IPS-20b (cell line): ENCODE results near the gene CACNA1B.
"Not testable (repeated sequence)": the region's sequence is repeated elsewhere in the genome, so short reads cannot be mapped to it uniquely, and the experiment has no call there.

Source experiments
- H3K27ac ChIP-seq: one replicate; pipeline ENCODE4 v1.5.1; 2013; ENCODE audit warnings: low read length
- H3K27me3 ChIP-seq: 2 replicates; pipeline ENCODE4 v1.6.1; 2013; ENCODE audit warnings: mild to moderate bottlenecking, low read length, inconsistent platforms; ENCODE audit not compliant: insufficient read depth
- H3K36me3 ChIP-seq: 2 replicates; pipeline ENCODE4 v1.6.1; 2013; ENCODE audit warnings: low read depth, mild to moderate bottlenecking, inconsistent platforms, low read length, moderate library complexity; ENCODE audit not compliant: insufficient read depth
- H3K4me1 ChIP-seq: 2 replicates; pipeline ENCODE4 v1.6.1; 2013; ENCODE audit warnings: mild to moderate bottlenecking, control low read depth, inconsistent platforms, low read length, moderate library complexity; ENCODE audit not compliant: insufficient read depth
- H3K4me3 ChIP-seq: 2 replicates; pipeline ENCODE4 v1.5.1; 2013; ENCODE audit warnings: mild to moderate bottlenecking, low read length, inconsistent platforms
- H3K9ac ChIP-seq: 2 replicates; pipeline ENCODE4 v1.6.1; 2013; ENCODE audit warnings: low read depth, mild to moderate bottlenecking, inconsistent platforms, low read length, moderate library complexity
- H3K9me3 ChIP-seq: 2 replicates; pipeline ENCODE4 v1.6.1; 2013; ENCODE audit warnings: mild to moderate bottlenecking, low read depth, low read length, inconsistent platforms; ENCODE audit not compliant: insufficient read depth

CACNA1B gene

DNA sequence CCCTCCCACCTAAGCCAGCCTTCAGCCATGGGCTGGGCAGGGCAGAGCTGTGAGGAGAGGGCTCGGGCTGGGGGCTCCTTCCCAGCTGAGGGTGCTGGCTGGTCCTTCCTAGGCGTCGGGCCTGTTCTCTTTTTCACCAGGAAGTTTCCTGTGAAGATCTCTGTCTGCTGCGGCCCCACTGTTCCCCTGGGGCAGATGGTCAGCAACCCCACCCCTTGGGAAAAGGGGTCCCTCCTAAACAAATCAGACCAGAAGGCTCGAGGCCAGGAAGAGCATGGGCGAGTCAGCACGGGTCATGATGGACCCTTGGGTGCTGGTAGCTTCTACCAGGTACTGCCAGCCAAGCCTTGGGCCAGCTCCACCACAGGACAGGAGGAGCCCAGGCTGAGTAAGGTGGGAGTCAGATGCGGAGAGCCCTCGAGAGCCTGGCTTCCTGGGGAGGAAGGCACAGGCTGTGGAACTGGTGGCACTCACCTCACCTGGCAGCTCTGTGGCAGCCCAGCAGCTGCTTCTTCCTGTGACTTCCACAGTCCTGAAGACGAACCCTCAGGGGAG, 3.5 kb downstream of the CACNA1B start:
- H3K36me3 ChIP-seq = no peaks in the 10 kb centered on the region
- no peaks in the 10 kb centered on the region for H3K9me3 ChIP-seq
- no peak overlapping the region for H3K9ac ChIP-seq
- no peaks in the 10 kb centered on the region for H3K4me1 ChIP-seq
- no peak overlapping the region for H3K4me3 ChIP-seq
- H3K27ac ChIP-seq = no peak overlapping the region
- peaks cover 19% of the 10 kb centered on the region for H3K27me3 ChIP-seq

DNA sequence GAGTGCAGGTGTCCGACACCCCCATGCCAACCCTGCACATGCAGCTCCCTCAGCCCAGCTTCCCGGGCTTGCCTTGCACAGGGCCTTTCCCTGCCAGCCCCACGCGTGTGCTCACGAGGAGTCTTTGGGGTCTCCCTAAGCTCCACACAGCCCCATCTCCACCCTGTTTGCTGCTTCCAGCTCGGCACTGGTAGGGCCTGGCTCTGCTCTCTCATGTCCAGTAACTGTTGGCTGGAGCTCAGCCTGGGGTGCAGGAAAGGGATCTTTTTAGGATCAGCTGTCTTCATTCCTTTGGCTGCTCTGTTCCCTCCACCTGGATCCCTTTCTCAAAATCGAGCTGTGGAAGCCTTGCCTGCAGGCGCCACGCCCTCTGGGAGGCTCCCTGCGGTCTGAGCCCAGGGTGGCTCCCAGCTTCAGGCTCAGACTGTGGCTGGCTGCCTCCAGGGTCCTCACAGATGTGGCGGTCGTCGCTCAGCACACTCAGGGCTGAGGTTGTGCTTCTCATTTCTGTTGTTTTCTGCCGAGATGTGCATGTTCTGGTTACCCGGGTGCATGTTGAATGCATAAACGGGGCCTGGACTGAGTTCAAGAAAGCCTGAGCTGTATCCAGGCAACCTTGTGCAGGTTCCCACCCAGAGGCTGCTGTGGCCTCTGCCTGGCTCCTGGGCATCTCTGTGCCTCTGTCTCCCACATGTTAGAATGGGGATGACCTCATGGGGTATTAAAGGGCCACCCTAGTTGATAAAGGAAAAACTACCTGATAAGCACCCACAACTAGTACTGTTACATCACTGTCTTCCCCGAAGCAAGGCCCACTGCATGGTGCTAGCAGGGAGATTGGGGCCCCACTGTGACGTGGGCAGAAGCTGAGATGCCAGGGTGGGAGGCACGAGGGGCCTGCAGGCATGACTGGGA, 4.3 kb downstream of the CACNA1B start:
- Histone ChIP-seq H3K36me3 (no peaks in the 10 kb centered on the region), H3K27ac (no peak overlapping the region), H3K9ac (no peak overlapping the region), H3K4me1 (no peaks in the 10 kb centered on the region), H3K4me3 (no peak overlapping the region), H3K9me3 (no peaks in the 10 kb centered on the region), H3K27me3 (peaks cover 11% of the 10 kb centered on the region)

DNA sequence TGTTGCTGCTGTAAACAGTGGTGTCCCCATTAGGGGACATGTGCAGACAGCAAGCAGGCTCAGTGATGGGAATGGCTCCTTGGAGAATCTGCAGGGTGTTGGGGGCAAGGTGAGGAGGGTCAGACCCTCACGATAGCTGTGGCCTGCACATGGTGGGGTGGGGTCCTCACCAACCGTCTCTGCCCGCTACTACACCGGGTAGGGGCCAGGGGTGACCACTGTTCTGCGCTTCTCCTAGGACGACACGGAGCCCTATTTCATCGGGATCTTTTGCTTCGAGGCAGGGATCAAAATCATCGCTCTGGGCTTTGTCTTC, 4.9 kb downstream of the CACNA1B start:
- H3K4me1 ChIP-seq = no peaks in the 10 kb centered on the region
- H3K27me3 ChIP-seq = peaks cover 7% of the 10 kb centered on the region; the same call in 1 of the 2 replicates
- H3K27ac ChIP-seq = no peak overlapping the region
- no peaks in the 10 kb centered on the region for H3K9me3 ChIP-seq
- H3K9ac ChIP-seq = no peak overlapping the region
- no peak overlapping the region for H3K4me3 ChIP-seq
- H3K36me3 ChIP-seq = no peaks in the 10 kb centered on the region

DNA sequence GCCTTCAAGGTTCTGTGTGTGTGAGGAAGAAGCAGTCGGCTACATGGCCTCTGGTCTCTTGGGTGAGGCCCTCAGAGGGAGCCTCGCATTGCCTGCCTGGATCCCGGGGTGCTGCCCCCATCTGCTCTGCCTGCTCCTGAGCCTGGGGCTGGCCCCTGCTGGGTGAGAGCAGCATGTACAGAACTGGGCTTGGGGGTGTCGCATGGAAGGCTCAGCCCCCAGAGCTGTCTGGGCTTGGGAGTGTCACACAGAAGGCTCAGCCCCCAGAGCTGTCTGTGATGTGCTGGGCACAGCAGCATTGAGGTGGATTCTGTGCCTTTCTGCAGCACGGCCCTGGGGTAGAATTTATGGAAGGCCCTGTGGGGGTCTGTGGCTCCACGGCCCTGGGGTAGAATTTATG, 6.4 kb downstream of the CACNA1B start:
- not testable (repeated sequence) for H3K36me3 ChIP-seq, H3K9me3 ChIP-seq, H3K9ac ChIP-seq, H3K27me3 ChIP-seq, H3K4me3 ChIP-seq, H3K4me1 ChIP-seq, H3K27ac ChIP-seq

DNA sequence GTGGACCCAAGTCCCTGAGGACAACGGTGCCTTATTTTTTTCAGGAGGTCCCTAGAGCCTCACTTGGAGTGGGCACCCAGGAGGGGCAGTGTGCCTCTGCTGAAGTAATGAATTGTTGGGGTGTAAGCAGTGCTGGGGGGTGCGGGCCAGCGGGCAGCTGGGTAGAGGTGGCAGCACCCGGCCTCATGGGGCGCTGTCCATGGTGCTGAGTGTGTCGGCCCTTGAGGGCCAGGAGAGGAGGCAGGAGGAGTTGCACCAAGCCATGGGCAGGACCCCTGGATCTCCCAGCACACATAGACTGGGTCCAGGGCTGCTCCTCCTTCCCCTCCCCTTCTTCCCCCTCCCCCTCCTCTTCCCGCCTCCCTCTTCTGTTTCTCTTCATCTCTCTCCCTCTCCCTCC, 7.0 kb downstream of the CACNA1B start:
- not testable (repeated sequence) for H3K27me3 ChIP-seq, H3K4me3 ChIP-seq, H3K9me3 ChIP-seq, H3K36me3 ChIP-seq, H3K9ac ChIP-seq, H3K27ac ChIP-seq, H3K4me1 ChIP-seq

DNA sequence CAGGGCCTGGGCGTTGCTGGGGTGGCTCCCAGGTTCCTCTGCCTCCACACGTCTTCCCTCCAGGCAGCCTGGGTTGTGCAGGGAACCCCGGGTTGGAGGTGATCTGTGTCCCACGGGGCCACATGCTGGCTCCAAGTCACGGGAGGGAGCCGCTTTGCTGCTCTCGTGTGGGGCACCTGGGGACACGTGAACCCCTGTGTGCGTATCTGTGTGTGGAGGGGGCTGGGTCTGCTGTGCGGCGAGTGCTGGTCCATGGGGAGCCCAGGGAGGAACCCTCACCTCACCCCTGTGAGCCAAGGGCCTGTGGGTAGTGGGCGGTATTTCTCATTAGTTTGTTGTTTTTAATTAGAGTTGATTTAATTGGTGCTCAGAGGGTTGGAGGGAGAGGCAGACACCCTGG, 7.5 kb downstream of the CACNA1B start:
- H3K9me3 ChIP-seq, H3K27ac ChIP-seq, H3K4me3 ChIP-seq, H3K27me3 ChIP-seq, H3K4me1 ChIP-seq, H3K36me3 ChIP-seq, H3K9ac ChIP-seq: not testable (repeated sequence)

DNA sequence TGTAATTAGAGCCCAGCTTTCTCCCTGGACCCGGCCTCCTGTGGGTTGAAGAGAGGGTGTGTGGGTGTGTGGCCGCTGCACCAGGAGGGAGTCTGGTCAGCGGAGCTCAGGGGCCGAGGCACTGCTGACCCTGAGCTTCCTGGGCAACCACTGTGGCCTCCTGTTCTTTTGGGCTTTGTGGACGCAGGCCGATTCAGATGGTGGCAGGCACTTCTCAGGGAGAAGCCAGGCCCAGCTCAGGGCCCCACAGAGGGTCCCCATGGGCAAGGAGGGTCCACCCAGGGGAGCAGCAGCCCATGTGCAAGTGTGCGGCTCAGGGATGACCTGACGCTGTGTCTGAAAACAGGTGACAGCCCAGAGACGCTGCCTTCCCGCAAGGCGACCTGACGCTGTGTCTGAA, 11.0 kb downstream of the CACNA1B start:
- not testable (repeated sequence) for H3K27ac ChIP-seq, H3K4me1 ChIP-seq, H3K27me3 ChIP-seq, H3K9me3 ChIP-seq, H3K4me3 ChIP-seq, H3K36me3 ChIP-seq, H3K9ac ChIP-seq

DNA sequence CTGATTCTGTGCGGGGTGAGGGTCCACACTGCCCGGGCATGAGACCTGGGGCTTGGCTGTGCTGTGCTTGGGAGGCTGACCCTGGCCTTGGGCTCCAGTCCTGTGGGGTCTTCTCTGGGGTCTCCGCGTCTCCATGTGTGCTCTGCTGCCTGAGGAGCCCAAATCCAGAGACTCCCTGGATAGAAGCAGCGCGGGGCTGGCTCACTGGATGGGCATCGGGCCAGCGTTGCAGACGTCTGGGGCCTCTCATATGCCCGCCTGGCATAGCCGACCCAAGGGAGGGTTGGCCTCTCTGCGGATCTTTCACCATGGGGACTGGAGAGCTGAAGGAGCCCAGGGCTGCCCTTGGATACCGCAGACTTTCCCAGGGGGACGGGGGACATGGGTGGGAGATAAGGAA, 12.4 kb downstream of the CACNA1B start:
- not testable (repeated sequence) for H3K27ac ChIP-seq, H3K4me1 ChIP-seq, H3K9ac ChIP-seq

DNA sequence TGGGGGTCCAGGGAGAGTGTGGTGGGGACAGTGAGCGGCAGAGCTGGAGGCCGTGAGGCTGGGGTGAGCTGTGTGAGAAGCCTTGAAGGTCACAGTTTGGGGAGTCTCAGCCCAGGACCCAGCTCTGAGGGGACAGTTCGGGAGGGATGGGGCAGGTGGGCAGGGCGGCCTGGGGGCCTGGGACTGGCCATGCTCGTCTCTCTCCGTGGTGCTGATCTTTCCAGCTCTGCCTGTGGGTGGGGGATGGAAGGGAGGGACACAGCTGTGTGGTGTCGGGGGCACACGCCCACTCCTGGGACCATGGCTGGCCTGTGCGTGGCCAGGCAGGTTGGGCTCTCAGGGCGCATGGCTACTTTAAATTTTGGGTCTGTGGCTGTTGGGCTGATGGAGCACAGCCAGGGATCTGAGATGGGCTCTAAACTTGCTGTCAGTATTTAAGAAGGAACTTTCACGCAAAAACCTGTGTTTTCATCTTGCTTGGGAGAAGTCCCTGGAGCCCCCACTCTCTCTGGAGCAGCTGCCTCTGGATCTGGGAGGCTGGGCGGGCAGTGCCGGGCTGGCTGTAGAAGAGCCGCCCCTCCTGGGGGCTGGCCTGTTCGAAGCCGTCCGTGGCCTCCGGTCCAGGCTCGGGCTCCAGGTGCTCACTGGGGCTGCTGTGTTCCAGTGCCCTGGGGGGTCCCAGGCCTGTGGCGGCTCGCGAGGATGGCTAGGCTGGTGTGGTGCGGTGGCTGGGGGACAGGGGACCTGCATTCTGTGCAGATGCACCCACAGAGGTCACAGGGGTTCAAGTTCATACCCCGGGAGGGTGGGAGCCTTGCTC, 13.4 kb downstream of the CACNA1B start:
- not testable (repeated sequence) for H3K4me3 ChIP-seq, H3K9me3 ChIP-seq, H3K9ac ChIP-seq, H3K36me3 ChIP-seq, H3K27ac ChIP-seq, H3K27me3 ChIP-seq, H3K4me1 ChIP-seq

More for the DNA sequence above, 12.4 kb downstream of the CACNA1B start:
- H3K4me3 ChIP-seq, H3K36me3 ChIP-seq, H3K9me3 ChIP-seq, H3K27me3 ChIP-seq: not testable (repeated sequence)

DNA sequence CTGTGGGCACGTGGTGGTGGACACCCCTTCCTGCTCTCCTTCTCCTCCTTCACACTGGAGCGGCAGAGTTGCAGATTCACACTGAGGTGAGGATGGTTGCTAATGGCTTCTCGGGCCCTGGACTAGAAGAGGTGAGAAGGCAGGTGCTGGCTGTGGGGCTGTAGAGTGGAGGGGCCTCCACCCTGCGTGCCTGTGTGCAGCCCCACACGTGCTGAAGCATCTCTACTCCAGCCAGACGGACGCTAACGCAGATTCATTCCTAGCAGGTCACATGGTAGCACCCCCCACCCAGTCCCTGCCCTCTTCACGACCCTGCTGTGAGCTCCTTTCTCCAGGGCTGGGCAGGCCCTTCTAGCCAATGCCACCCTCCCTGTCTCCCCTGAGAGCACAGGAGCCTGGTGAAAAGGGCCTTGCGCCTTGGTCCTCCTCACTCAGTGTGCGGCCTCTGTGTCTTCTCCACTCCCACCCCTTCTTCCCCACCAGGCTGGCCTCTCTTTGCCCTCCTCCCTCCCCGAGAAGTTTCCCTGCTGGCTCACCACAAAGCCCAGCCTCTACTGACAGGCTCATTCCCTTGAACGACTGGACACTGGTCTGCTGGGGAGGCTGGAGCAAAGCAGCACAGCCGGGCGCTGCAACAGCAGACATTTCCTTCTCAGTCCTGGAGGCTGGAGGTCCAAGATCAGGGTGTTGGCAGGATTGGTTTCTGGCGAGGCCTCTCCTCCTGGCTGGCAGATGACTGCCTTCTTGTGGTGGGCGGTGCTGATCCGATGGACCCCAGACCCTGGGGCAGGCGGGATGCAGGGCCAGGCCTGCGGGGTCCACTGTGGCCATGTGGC, 14.2 kb downstream of the CACNA1B start:
- H3K36me3 ChIP-seq = no peaks in the 10 kb centered on the region
- no peaks in the 10 kb centered on the region for H3K27me3 ChIP-seq
- H3K4me1 ChIP-seq = no peaks in the 10 kb centered on the region
- no peak overlapping the region for H3K4me3 ChIP-seq
- H3K9me3 ChIP-seq = no peaks in the 10 kb centered on the region
- no peak overlapping the region for H3K27ac ChIP-seq
- no peak overlapping the region for H3K9ac ChIP-seq

DNA sequence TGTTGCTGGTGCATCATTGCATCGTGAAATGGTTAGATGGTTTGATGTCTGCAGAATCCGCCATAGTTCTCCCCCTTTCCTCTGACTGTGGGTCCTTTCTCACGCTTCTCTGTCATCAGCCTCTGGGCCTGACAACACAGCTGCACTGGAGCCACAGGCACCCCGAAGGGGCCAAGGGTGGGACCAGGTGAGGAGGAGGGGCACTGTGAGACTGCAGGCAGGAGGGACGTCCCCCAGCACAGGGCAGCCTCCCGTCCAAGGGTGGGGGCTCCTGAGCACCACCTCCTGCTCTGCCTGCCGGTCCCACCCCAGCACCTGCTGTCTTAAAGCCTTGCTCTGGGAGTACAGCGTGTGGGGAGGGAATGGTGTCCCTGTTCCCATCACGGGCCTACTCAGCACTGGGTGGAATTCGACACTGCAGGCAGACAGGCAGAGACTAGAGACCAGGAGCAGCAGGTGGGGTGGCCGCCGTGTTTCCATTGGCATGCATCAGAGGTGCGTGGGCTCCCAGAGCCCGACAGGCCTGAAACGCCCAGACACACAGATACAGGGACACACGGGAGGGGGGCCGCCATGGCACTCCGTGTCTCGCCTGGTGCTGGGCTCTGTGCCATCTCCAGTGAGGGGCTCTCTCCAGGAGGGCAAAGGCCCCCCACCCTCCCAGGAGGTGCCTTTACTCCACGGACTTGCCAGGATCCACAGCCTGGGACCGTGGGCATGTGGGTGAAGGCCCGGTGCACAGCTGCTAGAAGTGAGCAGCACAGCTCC, 15.0 kb downstream of the CACNA1B start:
- H3K27ac ChIP-seq = no peak overlapping the region
- H3K27me3 ChIP-seq = no peaks in the 10 kb centered on the region
- no peak overlapping the region for H3K9ac ChIP-seq

More for the DNA sequence above, 15.0 kb downstream of the CACNA1B start:
- Histone ChIP-seq H3K4me3 (no peak overlapping the region), H3K9me3 (no peaks in the 10 kb centered on the region), H3K4me1 (no peaks in the 10 kb centered on the region), H3K36me3 (no peaks in the 10 kb centered on the region)
